ENCODE measurements around the gene MAN1A2.
"Not testable (repeated sequence)": the region's sequence is repeated elsewhere in the genome, so short reads cannot be mapped to it uniquely, and the experiment has no call there.

MAN1A2 gene

DNA sequence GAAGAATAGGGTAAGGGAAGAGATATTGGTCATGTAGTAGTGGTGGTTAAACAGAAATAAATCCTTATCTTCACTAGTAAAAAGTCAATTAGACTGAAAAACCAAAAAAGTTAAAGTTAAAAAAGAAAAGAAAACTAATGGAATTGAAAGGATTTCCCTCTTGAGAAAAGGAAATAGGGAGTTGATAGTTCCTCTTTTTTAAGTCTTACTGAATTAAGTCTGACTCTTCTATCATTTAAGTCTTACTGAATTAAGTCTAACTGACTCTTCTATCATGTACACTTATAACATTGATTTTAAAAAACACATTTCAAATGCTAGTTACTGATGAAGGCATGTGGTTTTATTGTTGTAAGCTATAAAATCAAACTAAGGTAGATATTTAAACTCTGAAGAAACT lies 189.1 kb downstream of the MAN1A2 start:
- no peak for DNase-seq

DNA sequence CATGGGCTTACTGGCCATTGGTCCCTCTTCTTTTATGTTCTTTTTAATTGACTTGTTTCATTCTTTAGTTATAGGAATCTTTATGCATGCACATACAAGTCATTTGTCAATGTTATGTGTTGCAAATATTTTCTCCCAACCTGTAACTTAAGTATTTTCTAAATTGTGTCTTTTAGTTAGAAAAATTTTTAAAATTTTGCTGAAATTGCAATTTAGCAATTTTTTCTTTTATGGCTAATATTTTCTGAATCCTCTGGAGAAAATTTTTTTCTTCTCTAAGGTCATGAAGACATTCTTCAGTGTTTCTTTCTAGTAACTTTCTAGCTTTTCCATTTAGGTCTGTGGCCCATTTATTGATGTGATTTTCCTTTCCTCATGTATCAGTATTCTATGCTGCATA lies 189.7 kb downstream of the MAN1A2 start:
- no peak for DNase-seq

DNA sequence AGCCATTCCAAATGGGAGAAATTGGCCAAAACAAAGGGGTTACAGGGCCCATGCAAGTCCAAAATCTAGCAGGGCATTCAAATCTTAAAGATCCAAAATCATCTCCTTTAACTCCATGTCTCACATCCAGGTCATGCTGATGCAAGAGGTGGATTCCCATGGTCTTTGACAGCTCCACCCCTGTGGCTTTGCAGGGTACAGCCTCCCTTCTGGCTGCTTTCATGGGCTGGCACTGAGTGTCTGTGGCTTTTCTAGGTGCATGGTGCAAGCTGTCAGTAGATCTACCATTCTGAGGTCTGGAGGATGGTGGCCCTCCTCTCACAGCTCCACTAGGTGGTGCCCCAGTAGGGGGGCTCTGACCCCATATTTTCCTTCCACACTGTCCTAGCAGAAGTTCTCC lies 191.2 kb downstream of the MAN1A2 start:
- not testable (repeated sequence) for DNase-seq

DNA sequence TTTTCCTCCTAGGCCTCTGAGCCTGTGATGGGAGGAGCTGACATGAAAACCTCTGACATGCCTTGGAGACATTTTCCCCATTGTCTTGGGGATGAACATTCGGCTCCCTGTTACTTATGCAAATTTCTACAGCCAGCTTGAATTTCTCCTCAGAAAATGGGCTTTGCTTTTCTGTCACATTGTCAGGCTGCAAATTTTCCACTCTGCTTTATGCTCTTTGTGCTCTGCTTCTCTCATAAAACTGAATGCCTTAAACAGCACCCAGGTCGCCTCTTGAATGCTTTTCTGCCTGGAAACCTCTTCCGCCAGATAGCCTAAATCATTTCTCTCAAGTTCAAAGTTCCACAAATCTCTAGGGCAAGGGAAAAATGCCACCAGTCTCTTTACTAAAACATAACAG lies 191.9 kb downstream of the MAN1A2 start:
- DNase-seq, result no peak

DNA sequence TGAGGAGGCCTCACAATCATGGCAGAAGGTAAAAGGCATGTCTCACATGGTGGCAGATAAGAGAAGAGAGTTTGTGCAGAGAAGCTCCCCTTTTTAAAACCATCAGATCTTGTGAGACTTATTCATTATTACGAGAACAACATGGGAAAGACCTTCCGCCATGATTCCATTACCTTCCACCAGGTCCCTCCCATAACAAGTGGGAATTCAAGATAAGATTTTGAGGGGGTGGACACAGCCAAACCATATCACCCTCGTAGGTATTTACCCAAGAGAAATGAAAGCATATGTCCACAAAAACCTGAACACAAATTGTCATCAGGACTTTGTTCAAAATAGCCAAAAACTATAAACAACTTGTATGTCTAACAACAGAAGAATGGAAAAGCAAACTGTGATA lies 192.7 kb downstream of the MAN1A2 start:
- DNase-seq, result no peak

DNA sequence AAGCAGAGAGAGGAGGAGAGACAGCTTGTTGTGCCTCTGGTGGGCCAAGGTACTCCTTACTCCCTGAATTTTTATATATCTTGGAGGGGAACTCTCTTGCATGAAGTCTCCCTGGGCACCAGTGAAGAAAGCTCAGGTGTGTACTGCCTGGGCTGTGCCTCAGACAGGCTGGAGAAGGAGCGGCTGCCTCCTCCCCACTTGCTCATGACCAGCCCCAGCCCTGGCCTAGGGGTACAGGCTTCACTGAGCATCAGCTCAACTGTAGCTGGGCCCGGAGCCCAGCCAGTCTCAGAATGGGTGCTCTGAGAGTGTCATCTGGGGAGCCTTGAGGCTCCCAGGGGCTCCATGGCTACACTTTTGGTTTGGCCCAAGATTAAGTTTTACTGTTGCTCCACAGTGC lies 193.8 kb downstream of the MAN1A2 start:
- no peak for DNase-seq

DNA sequence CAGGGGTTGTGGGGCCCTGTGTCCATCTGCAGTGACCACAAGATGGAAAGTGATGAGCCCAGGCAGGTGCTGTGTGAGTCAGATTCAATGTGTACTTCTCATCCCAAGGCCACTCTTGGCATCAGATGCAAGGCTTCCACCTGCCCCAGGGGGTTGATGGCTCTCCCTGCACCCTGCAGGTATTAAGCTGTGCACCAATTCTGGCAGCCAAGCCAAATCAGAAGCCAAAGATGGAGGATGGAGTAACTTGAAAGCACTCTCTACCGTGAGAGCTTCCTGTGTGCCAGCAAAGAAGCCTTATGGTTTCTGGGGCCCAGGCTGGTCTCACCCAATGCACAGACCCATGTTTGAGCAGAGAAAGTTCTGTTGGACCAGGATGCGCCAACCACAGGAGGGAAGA lies 194.3 kb downstream of the MAN1A2 start:
- DNase-seq, result no peak

DNA sequence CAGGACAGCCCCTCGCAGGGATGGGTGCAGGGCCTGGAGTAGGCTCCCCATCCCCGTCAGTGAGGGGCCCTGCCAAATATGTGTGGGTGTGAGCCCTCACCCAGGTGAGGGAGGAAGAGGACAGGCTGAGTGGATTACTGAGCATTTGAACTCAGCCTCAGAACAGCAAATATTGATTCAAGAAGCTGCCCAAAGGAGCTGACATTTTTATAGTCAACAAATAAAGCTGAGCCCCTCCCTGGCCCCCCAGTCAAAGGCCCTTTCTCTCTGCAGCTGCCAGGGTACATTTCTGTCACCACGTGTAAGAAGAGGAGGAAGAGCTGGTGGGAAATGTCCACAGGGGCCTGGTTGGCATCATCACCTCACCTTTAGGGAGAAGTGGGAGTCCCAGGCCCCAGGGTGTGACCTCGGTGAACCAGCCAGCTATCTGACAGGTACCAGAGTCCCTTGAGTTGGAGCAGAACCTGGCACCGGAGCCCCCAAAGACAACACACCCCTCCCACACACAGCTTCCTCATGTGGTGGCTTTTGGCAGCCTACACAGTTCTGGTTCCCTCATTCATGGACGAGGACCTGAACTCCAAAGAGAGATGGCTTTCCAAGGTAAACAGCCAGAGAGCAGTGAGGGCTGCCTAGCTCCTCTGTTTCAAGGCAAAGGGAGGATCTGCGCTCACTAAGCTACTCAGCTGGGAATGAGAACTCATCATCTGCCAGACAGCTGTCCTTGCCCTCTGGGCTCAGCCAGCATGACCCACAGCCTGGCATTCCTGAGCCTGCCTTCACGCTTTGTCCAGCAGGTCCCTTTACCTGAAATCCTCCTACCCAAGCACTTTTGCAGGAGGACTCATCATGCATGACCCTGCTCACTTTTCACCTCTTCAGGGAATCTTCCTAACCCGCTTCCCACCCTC lies 195.6 kb downstream of the MAN1A2 start:
- DNase-seq, result no peak

DNA sequence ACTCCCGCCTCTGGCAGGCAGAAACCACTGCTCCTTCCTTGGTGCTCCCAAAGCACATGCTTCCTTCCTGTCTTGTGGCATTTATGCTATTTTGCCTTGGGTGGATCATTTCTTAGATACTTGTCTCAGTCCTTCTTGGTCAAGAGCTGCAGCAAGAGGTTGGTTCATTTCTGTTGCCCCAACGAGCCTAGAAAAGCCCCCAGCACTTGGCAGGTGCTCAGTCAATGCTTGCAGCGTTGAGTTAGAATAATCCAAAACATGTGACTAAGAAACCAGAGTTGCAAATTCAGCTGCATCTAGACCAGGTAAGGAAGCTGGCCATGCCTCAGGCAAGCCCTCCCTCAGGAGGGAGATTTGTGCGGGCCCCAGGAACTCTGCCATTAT lies 196.2 kb downstream of the MAN1A2 start:
- no peak for DNase-seq

DNA sequence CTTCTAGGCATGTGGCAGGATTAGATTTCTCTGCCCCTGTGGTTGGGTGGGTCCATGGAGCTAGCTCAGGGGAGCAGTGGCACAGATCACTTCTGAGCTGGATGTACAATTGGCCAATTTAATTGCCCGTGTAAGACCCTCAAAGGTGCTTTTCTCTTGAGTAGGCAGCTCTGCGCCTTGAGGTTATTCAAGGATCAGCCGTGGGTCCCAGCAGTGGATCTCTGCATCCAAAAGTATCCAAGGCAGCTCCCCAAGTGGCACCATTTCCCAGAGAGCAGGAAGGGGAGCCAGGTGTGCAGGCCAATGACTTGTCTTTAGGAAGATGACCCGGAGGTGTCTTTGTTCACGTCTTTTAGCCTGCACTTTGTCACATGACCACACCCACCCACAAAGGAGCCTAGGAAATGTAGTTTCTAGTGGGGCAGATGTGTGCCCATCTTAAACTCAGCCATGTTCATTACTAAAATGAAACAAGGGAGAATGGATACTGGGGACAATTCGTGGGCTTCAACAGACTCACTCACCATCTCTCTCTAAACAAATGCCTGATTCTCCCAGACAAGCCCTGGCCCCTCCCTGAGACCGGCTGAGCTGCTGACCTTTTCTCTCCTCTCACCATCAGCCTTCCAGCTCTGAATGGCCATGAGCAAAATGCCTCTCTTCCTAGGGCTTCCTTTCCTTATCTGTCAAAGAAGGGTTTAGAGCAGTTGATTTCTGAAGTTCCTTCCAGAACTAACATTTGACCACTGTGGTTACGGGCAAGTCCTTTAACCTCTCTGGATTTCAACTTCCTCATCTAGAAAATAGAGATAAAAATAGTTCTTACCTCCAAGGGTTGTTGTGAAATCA lies 197.2 kb downstream of the MAN1A2 start:
- DNase-seq, result no peak

DNA sequence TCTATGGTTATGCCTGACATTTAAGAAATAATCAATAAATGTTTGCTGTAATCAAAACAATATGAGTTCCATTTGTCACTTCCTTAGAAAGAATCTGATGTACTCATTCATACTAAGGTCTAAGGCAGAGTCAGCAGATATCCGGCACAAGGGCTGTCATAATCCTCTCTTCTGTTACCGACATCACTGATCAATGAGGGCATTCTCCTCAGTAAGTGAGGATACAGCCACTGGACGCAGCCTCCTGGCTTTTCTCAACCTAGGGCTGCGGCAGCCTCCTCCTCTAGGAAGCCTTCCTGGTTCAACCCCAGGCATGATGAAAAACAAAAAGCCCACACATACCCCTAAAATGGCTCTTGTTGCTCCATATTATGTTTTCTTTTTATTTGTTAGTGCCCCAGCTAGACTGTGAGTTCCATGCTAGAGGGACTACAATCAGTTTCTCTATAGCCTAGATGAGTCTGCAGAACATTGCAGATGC lies 197.9 kb downstream of the MAN1A2 start:
- DNase-seq, result no peak

DNA sequence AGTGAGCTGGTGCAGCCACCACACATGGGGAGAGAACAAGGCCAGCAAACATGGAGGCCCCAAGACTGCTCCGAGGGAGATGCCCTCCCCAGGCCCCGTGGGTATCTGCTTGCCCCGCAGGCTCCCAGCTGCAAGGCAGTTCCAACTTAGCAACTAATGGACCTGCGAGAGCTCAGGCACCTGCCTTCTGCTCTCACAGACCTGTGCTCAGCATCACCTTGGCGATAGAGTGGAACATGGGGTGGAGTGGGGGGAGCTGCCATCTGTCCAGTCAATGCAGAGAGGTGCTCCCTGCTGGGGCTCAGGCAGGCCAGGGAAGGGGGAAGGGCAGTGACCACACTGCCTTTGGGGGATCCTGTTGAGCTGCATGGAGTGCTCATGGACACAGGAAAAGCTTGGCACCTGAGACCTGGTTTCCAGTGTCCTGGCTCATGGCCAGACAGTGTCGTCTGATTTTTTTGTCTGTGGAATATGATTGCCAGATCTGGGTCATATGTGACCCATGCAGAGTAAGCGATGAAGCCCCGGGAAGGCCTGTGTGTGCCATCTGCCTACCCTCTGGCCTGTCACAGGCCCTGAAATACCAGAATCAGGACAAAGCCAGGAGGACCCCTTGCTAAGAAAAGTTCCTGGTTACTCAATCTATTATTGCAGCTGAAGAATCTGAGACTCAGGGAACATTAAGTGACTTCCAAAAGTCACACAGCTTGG lies 198.7 kb downstream of the MAN1A2 start:
- no peak for DNase-seq

DNA sequence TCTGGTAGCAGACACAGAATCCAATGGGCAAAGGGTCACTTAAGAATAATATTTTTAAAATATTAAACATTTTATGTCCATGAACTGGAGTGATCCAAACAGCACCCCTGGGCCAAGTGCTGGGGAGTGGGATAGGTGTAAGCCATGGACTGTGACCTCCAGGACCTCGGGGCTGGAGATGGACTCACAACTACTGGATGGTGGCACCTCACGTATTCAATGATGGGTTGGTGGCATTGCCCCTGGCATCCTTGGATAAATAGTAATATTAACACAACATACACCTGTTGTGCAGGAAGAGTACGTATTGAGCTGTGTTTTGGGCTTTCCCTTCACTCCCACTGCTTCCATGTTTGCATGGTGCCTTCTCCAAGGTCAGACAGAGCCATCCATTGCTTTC lies 199.3 kb downstream of the MAN1A2 start:
- no peak for DNase-seq

DNA sequence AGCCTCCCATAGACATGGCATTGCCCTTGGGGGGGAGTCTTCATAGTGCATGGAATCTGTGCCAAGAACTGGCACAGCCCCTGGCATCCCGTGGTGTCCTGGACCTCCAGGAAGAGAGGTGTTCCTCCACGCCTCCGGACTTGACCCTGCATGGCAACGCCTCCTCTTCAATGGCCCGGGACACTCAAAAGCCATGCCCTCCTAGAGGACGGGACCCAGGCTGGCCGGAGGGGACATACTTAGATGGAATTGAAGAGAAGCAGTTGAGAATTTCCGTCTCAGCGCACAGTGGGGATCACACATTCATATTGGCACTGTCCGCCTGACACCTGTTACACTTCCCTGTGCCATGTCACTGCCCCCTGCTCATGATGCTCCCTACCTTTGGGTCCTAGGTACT lies 200.2 kb downstream of the MAN1A2 start:
- DNase-seq, result no peak

DNA sequence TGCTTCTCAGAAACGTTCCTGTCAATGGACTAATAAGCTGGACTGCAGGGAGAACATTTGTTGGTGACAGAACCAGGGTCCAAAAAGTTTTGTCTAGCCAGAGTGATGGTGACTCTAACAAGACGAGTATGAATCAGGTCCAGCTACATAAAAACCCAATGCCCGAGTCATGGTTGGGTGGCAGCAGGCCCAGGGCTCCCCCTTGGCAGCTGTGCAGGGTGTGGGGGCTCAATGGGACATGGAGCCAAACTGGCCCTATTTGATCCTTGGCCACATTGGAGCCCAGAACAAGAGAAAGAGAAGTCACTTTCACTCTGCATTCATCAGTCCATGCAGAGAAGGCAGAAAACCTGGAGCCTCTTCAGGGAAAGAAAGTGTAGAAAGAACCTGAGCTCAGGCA lies 200.7 kb downstream of the MAN1A2 start:
- DNase-seq, result no peak

DNA sequence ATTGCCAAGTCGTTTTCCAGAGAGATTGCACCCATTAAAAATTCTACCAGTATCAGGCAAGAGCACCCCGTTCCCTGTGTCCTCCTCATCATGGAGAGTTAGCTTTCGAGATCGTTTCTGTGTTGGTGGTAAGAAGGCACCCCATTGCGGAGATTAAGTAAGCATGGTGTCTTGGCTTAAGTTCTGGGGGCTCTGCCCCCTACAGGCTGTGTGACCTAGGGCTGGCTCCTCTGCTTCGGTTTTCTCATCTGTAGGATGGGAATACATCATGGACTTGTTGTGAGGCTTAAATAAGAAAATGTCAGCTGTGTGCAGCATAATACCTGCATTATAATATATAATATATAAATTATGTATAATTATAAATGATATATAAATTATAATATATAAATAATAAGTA lies 201.8 kb downstream of the MAN1A2 start:
- DNase-seq, result no peak

DNA sequence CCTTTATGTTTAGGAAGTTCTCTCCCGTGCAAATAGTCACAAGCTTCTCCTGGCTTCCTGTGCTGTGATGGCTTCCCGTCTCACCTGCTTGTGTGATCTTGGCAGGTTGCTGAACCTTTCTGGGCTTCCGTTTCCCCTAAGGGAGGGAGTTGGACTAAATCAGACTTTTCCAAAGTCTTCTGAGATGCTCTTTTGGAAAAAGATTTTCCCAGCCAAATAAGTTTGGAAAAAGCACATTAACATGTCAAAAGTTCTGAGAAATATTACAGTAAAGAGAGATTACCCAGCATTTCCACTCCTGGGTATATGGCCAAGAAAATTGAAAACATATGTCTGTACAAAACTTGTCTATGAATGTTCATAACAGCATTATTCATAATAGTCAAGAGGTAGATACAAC lies 202.6 kb downstream of the MAN1A2 start:
- no peak for DNase-seq

DNA sequence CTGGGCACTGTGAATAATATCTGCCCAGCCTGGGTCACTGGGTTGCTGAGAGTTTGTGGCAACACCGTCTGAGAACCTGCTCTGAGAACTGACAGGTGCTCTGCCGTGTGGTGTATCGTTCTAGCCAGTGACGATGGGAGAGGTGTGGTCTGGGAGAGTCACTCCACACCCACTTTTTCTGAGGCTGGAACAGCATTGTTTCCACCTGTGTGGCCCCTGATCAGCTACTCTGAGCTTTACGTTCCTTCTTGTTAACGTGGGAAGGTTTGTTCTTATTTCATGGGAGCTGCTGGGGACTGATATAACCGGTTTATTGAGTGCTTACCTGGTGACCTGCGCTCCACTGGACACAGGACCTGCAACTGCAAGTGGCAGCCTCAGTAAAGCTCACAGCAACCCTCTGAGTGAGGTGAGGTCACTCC lies 203.8 kb downstream of the MAN1A2 start:
- no peak for DNase-seq

DNA sequence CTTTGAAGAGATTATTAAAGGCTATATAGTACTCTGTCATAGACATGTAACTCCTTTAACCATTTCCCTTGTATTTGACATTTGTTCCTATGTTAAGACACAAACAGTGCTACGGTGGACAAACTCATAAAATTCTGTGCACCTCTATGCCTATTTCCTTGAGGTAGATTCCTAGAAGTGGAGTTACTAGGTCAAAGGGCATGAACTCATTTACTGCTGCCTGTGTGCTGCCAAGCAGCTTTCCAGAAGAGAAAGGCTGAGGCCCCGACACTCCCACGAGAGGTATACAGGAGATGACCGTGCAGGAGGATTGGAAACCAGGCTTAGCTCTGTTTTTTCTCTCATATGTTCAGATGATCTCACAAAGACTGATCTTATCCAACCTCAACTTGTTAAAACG lies 204.2 kb downstream of the MAN1A2 start:
- no peak for DNase-seq

DNA sequence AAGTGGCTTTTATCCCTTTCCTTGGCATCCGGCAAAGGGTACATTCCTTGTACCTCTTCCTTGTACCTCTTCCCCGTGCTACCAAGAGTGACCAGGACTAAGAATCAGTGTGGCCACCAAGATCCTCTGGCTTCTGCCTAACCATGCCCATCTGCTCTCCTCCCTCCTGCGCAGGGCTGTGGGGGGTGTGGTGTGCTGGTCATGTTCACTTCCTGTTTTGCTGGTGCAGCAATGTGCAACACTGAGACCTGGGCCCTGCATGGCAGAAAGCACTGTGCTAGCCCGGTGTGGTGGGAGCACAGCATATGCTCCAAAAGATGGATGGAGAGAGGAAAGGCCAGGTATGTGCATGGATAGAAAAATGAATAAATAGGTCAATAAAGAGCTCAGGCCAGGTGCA lies 205.3 kb downstream of the MAN1A2 start:
- no peak for DNase-seq

DNA sequence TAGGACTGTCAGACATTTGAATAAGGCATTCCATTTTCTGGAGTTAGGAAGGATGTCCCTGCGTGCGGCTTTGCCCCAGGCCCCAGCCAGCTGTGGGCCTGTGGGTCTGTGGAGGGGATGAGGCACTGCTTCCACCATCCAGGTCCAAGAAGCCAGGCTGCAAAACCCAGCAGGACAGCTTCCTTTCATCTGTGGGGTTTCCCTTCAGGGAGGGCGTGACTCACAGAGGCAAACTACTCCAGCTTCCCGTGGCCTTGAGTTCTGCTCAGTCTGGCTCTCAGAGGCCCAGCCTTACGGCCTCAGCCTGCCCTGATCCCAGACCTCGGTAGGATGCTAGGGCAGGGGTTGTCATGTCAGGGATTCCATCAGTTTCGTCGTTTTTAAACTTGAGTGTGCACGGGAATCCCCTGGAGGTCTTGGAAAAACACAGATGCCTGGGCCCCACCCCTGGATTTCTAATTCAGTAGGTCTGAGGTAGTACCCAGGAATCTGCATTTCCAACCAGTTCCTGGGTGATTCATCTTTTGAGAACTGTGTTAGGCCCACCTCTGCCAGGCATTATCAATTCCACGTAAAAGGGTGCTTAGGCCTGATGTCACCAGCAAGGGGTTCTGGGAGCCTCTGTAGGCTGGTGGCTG lies 206.3 kb downstream of the MAN1A2 start:
- DNase-seq, result no peak
